ENCODE data around the gene NAP1L1.

The NAP1L1 gene

GRCh38 chr12:76072568-76072967, 11.9 kb downstream of the NAP1L1 start:
- Histone ChIP-seq H2BK120ac (ENCODE audit: insufficient read depth, low read length, poor library complexity) (no peak overlapping the region), H4K12ac (ENCODE audit: low read depth, low read length) (no peak overlapping the region), H4K91ac (ENCODE audit: low read depth, low read length) (no peak overlapping the region), H3K4me3 (ENCODE audit: low read depth, low read length) (no peak overlapping the region), H2BK12ac (ENCODE audit: low read length) (no peak overlapping the region), H3K4ac (ENCODE audit: low read depth, low read length) (peak overlapping the region; percentile 52), H3K4me2 (ENCODE audit: low read length) (no peak overlapping the region), H3K9ac (ENCODE audit: low read length) (no peak overlapping the region), H2AK5ac (ENCODE audit: low read length) (no peak overlapping the region), H3K27ac (ENCODE audit: low read depth, low read length) (no peak overlapping the region), H3K14ac (ENCODE audit: low read length) (no peak overlapping the region), H2BK5ac (ENCODE audit: low read depth, low read length, poor library complexity) (no peak overlapping the region), H3K9me3 (ENCODE audit: insufficient read depth, low read depth, low read length) (no peaks in the 10 kb centered on the region), H4K8ac (ENCODE audit: low read depth, low read length) (no peak overlapping the region), H3K27me3 (ENCODE audit: insufficient read depth, low read length) (no peaks in the 10 kb centered on the region), H3K36me3 (ENCODE audit: control insufficient read depth in 1 of 2, insufficient read depth in 2 of 2, low read length in 2 of 2) (peaks cover 5 to 7% of the 10 kb centered on the region in 2 experiments), H3K4me1 (ENCODE audit: control insufficient read depth in 1 of 2, insufficient read depth in 2 of 2, low read length in 2 of 2) (no peaks in the 10 kb centered on the region), H3K79me2 (ENCODE audit: control insufficient read depth, insufficient read depth, low read length, poor library complexity) (peaks cover 4% of the 10 kb centered on the region), H3K18ac (ENCODE audit: low read length) (no peak overlapping the region), H3K79me1 (ENCODE audit: low read length) (no peaks in the 10 kb centered on the region), H2AFZ (ENCODE audit: insufficient read depth, low read length, poor library complexity) (no peak overlapping the region), H3K23ac (ENCODE audit: low read length) (no peak overlapping the region)
- no CpG with 5 or more reads among the region's 3 CpGs for WGBS (ENCODE audit: extremely low coverage, insufficient coverage, insufficient read length)
- DNase-seq = no peak

GRCh38 chr12:76069339-76069738, 15.1 kb downstream of the NAP1L1 start:
- Histone ChIP-seq H2AFZ (ENCODE audit: insufficient read depth, low read length, poor library complexity) (no peak overlapping the region), H2BK120ac (ENCODE audit: insufficient read depth, low read length, poor library complexity) (no peak overlapping the region), H3K23ac (ENCODE audit: low read length) (no peak overlapping the region), H3K27ac (ENCODE audit: low read depth, low read length) (no peak overlapping the region), H4K91ac (ENCODE audit: low read depth, low read length) (no peak overlapping the region), H2BK12ac (ENCODE audit: low read length) (no peak overlapping the region), H4K12ac (ENCODE audit: low read depth, low read length) (no peak overlapping the region), H3K4me2 (ENCODE audit: low read length) (no peak overlapping the region), H3K9ac (ENCODE audit: low read length) (no peak overlapping the region), H3K14ac (ENCODE audit: low read length) (no peak overlapping the region), H3K9me3 (ENCODE audit: insufficient read depth, low read depth, low read length) (no peaks in the 10 kb centered on the region), H3K18ac (ENCODE audit: low read length) (no peak overlapping the region), H4K8ac (ENCODE audit: low read depth, low read length) (no peak overlapping the region), H3K4me3 (ENCODE audit: low read depth, low read length) (no peak overlapping the region), H3K79me1 (ENCODE audit: low read length) (no peaks in the 10 kb centered on the region), H3K79me2 (ENCODE audit: control insufficient read depth, insufficient read depth, low read length, poor library complexity) (peaks cover 2% of the 10 kb centered on the region), H3K27me3 (ENCODE audit: insufficient read depth, low read length) (no peaks in the 10 kb centered on the region), H3K4ac (ENCODE audit: low read depth, low read length) (peak overlapping the region; percentile 89), H3K4me1 (ENCODE audit: control insufficient read depth in 1 of 2, insufficient read depth in 2 of 2, low read length in 2 of 2) (no peaks in the 10 kb centered on the region), H2AK5ac (ENCODE audit: low read length) (no peak overlapping the region), H2BK5ac (ENCODE audit: low read depth, low read length, poor library complexity) (no peak overlapping the region), H3K36me3 (ENCODE audit: control insufficient read depth in 1 of 2, insufficient read depth in 2 of 2, low read length in 2 of 2) (peaks cover 4 to 6% of the 10 kb centered on the region in 2 experiments)
- no peak for DNase-seq

- no peak overlapping the region for H2AK5ac ChIP-seq (ENCODE audit: low read length)
- H2BK12ac ChIP-seq (ENCODE audit: low read length) = no peak overlapping the region
- H3K36me3 ChIP-seq (ENCODE audit: control insufficient read depth in 1 of 2, insufficient read depth in 2 of 2, low read length in 2 of 2) = peaks cover 8 to 13% of the 10 kb centered on the region in 2 experiments
- H2BK5ac ChIP-seq (ENCODE audit: low read depth, low read length, poor library complexity) = no peak overlapping the region
- peaks cover 6% of the 10 kb centered on the region for H3K79me2 ChIP-seq (ENCODE audit: control insufficient read depth, insufficient read depth, low read length, poor library complexity)
- H3K4me2 ChIP-seq (ENCODE audit: low read length) = no peak overlapping the region
- no peak overlapping the region for H3K23ac ChIP-seq (ENCODE audit: low read length)
- H3K4ac ChIP-seq (ENCODE audit: low read depth, low read length) = no peak overlapping the region
- WGBS (ENCODE audit: extremely low coverage, insufficient coverage, insufficient read length) = no CpG with 5 or more reads among the region's 3 CpGs
- H3K9me3 ChIP-seq (ENCODE audit: insufficient read depth, low read depth, low read length) = no peaks in the 10 kb centered on the region
- no peaks in the 10 kb centered on the region for H3K4me1 ChIP-seq (ENCODE audit: control insufficient read depth in 1 of 2, insufficient read depth in 2 of 2, low read length in 2 of 2)
- no peak overlapping the region for H2BK120ac ChIP-seq (ENCODE audit: insufficient read depth, low read length, poor library complexity)
- H4K8ac ChIP-seq (ENCODE audit: low read depth, low read length) = no peak overlapping the region
- no peak overlapping the region for H3K27ac ChIP-seq (ENCODE audit: low read depth, low read length)
- H3K14ac ChIP-seq (ENCODE audit: low read length) = no peak overlapping the region
- no peaks in the 10 kb centered on the region for H3K79me1 ChIP-seq (ENCODE audit: low read length)
- no peak overlapping the region for H2AFZ ChIP-seq (ENCODE audit: insufficient read depth, low read length, poor library complexity)
- no peak overlapping the region for H4K91ac ChIP-seq (ENCODE audit: low read depth, low read length)
- H3K18ac ChIP-seq (ENCODE audit: low read length) = no peak overlapping the region
- no peak overlapping the region for H3K9ac ChIP-seq (ENCODE audit: low read length)
- no peak overlapping the region for H3K4me3 ChIP-seq (ENCODE audit: low read depth, low read length)
- no peaks in the 10 kb centered on the region for H3K27me3 ChIP-seq (ENCODE audit: insufficient read depth, low read length)
- DNase-seq = no peak
- H4K12ac ChIP-seq (ENCODE audit: low read depth, low read length) = no peak overlapping the region
These were observed 18.6 kb downstream of the NAP1L1 start for GRCh38 chr12:76065917-76066316.

GRCh38 chr12:76064904-76065303, 19.6 kb downstream of the NAP1L1 start:
- H3K27ac ChIP-seq (ENCODE audit: low read depth, low read length) = no peak overlapping the region
- no peak overlapping the region for H2AFZ ChIP-seq (ENCODE audit: insufficient read depth, low read length, poor library complexity)
- H3K36me3 ChIP-seq (ENCODE audit: control insufficient read depth in 1 of 2, insufficient read depth in 2 of 2, low read length in 2 of 2) = peaks cover 8 to 11% of the 10 kb centered on the region in 2 experiments
- no peak overlapping the region for H4K8ac ChIP-seq (ENCODE audit: low read depth, low read length)
- peaks cover 4% of the 10 kb centered on the region for H3K79me2 ChIP-seq (ENCODE audit: control insufficient read depth, insufficient read depth, low read length, poor library complexity)
- no peak overlapping the region for H2BK5ac ChIP-seq (ENCODE audit: low read depth, low read length, poor library complexity)
- H3K4me2 ChIP-seq (ENCODE audit: low read length) = no peak overlapping the region
- no peak overlapping the region for H2BK120ac ChIP-seq (ENCODE audit: insufficient read depth, low read length, poor library complexity)
- H2BK12ac ChIP-seq (ENCODE audit: low read length) = no peak overlapping the region
- no peaks in the 10 kb centered on the region for H3K9me3 ChIP-seq (ENCODE audit: insufficient read depth, low read depth, low read length)
- H3K18ac ChIP-seq (ENCODE audit: low read length) = no peak overlapping the region
- H3K9ac ChIP-seq (ENCODE audit: low read length) = no peak overlapping the region
- H3K4me1 ChIP-seq (ENCODE audit: control insufficient read depth in 1 of 2, insufficient read depth in 2 of 2, low read length in 2 of 2) = no peaks in the 10 kb centered on the region
- no peak overlapping the region for H4K12ac ChIP-seq (ENCODE audit: low read depth, low read length)
- no CpG with 5 or more reads among the region's 1 CpG for WGBS (ENCODE audit: extremely low coverage, insufficient coverage, insufficient read length)
- H3K4ac ChIP-seq (ENCODE audit: low read depth, low read length) = no peak overlapping the region
- H3K14ac ChIP-seq (ENCODE audit: low read length) = no peak overlapping the region
- H2AK5ac ChIP-seq (ENCODE audit: low read length) = no peak overlapping the region
- no peak overlapping the region for H3K23ac ChIP-seq (ENCODE audit: low read length)
- DNase-seq = no peak
- H3K4me3 ChIP-seq (ENCODE audit: low read depth, low read length) = no peak overlapping the region
- H4K91ac ChIP-seq (ENCODE audit: low read depth, low read length) = no peak overlapping the region
- no peaks in the 10 kb centered on the region for H3K27me3 ChIP-seq (ENCODE audit: insufficient read depth, low read length)
- no peaks in the 10 kb centered on the region for H3K79me1 ChIP-seq (ENCODE audit: low read length)
